IPS DF 19.7 (cell line): ENCODE results near the gene NINL.

ENCODE experiments used
- DNase-seq: peaks from one replicate; pipeline ENCODE4 v3.0.0-alpha.2; 2013; ENCODE audit warnings: low read depth, low spot score

Gene NINL

DNA sequence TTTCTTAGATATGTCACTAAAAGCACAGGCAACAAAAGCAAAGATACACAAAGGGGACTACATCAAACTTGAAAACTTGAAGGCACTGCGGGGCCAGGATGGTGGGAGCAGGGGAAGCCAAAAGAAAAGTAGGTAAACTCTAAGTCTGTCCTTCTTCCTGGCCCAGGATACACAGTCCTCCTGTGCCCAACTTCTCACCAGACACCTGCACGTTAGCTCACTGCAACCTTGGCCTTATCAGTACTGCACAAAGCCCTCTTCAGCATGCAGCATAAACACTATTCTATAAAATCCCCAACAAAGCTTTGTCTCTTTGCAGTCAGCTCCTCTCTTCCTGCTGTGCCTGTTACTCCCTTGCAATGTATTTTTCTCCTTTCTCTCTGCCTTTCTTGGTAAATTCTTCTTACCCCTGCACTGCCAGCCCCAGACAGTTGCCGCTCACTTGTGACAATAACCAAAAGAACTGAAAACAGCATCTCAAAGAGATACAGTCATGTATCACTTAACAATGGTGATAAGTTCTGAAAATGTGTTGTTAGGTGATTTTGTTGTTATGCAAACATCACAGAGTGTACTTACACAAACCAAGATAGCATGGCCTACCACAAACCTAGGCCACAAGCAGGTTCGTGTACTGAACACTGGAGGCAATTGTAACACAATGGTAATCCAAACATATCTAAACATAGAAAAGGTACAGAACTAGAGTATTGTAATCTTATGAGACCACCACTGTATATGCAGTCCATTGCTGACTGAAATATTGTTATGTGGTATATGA is 51.2 kb downstream of the NINL start:
- DNase-seq, result no peak

DNA sequence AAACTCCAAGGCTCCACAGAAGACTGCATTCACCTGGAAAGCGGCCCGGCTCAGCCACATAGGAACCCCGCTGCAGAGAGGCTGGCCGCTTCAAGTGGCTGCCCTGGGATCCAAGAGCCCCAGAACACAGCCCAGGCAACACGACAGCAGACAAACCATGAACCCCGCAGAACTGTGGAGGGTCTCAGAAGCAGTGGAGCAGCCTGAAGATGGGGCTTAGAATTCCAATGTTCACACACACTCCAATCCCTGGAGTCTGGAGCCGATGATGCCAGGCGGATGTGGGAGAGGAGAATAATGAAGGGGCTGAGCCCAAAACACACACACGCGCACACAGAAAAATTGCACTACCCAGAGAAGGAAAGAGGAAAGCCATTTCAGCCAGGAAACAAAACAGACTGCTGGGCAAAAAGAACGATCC is 52.4 kb downstream of the NINL start:
- DNase-seq, result no peak

DNA sequence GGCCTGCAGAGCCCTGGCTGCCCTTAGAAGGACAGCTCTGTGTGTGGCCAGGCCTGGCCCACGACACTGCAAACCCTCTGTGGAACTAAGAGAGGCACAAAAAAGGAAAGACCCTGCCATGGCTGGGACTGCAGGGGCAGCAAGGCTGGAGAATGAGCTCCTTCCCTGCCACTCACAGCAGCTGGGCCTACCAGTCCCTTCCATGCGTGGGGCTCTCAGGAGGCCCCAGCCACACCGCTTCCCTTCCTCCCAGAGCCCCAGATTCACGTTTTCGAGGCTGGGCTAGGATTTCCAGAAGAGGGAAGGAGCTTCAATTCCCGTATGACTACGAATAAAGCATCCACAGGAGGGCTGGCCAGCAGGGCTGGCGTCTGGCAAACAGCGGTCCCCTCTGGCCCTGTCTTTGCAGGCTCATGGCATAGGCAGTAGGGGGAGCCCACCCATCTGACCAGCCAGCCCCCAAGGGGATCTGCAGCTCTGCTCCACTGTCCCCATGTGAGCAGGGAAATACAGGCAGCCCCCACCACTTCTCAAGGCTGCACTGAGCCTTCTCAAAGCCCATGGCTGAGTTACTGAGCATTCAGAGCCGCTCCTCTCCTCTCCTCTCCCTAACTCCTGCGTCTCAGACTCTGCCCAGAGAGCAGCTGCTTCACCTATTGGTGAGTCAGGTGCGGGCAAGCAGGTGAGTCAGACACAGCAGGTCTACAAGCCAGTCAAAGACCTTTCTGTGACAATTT is 53.1 kb downstream of the NINL start:
- no peak for DNase-seq

DNA sequence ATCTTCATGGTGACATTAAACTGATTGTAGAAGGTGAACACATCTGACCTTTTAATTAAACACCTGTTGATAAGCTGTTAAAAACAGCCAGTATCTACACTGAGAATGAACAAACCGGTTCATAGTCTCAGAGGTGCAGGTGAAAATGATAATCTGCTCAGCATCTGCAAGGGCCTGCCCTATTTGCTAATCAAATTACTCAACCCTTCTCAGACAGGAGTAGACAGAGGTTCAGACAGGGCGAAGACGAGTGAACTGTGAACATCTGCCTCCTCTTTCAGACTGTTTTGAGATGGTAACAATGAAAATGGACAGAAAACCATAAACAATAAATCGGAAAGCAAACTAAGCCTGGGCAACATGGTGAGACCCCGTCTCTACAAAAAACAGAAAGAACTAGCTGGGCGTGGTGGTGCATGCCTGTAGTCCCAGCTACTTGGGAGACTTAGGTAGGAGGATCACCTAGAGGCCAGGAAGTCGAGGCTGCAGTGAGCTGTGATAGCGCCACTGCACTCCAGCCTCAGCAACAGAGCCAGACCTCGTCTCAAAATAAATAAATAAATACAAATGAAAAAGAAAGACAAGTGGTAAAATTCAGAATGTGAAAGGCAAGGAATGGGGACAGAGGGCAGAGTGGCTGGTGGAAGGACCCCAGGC is 55.9 kb downstream of the NINL start:
- no peak for DNase-seq

DNA sequence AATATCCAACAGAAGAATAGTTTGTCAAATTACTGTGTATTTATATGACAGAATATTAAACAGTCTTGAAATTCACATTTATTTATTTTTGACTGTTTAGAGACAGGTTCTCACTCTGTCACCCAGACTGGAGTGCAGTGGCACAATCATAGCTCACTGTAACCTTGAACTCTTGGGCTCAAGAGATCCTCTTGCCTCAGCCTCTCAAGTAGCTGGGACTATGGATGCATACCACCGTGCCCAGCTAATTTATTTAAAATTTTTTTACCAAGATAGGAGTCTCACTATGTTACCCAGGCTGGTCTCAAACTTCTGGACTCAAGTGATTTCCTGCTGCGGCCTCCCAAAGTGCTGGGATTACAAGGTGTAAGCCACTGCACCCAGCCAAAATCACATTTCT is 57.4 kb downstream of the NINL start:
- no peak for DNase-seq

DNA sequence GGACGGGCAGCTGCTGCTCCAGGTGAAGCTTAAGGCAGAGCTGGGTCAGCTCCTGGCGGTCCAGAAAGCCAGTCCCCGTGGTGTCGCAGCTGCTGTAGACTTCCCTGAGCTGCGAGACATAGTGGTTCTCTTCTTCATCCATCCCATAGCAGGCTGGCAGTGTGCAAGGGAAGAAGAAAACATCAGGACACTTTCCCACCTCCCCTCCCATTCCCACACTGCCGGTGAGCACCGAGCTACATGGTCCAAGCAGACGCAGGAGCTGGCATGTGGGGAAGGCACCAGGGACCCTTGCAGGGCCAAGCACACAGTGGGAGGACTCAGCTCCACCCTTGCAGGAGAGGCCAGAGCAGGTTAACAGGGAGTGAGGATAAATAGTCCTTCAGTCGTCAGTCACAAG is 58.9 kb downstream of the NINL start:
- no peak for DNase-seq

DNA sequence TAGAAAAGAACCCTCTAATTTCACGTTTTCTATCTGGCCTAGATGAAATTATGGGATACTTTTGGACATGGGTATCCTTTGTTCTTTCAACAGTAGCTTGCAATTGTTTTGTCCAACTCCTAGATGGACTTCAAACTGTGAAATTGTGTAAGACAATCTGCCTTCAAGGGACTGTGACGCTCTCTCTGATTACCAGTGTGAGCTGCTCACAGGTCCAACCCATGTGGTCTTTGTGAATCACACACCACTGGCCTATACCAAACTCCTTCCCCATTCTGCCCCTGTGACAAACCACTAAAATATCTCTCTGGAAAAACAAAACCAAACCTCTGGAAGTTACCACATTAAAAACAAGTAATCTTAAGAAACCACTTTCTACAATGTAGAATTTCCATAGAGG is 59.5 kb downstream of the NINL start:
- no peak for DNase-seq

DNA sequence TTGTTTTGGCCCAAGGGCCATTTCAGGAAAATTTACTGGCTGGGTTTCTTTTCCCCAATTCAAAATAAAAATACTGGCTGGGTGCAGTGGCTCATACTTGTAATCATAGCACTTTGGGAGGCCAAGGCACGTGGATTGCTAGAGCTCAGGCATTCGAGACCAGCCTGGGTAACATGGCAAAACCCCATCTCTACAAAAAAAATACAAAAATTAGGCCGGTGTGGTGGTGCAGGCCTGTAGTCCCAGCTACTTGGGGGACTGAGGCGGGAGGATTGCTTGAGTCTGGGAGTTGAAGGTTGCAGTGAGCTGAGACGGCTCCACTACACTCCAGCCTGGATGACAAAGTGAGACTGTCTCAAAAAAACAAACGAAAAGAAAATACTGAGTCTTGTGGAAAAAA is 60.0 kb downstream of the NINL start:
- no peak for DNase-seq

DNA sequence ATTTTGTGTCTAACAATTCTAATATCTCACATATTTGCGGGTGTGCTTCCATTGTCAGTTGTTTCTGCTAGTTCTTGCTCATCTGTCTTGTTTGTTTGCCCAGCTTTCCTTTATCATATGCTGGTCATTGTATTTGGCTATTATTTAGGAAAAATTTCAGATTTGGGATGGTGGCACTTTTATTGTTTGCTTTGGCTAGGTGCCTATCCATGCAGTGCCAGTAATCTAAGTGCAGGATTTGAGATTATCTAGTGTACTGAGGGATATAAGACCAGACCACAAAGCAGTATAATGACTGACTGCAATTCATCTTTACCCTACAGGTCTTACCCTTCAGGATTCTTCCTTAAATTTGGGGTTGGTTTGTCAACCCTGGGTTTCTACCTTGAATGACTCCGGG is 63.9 kb downstream of the NINL start:
- no peak for DNase-seq

DNA sequence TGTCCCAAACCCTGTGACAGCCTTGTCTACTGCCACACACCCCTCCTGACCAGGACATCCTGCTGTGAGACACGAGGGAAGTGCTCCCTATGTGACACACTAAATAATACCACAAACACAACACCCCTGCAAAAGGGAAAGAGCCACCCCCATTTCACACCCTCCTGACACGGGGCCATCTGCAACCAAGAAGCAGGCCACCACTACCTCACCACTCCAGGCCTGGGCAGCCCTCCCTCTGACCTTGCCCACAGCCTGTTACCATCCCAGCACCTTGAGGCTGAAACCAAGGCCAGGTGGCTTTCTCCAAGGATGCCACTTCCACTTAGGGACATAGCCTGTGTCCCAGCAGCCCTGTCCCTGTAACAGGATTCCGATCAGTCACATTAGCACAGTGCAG is 68.2 kb downstream of the NINL start:
- DNase-seq, result no peak

DNA sequence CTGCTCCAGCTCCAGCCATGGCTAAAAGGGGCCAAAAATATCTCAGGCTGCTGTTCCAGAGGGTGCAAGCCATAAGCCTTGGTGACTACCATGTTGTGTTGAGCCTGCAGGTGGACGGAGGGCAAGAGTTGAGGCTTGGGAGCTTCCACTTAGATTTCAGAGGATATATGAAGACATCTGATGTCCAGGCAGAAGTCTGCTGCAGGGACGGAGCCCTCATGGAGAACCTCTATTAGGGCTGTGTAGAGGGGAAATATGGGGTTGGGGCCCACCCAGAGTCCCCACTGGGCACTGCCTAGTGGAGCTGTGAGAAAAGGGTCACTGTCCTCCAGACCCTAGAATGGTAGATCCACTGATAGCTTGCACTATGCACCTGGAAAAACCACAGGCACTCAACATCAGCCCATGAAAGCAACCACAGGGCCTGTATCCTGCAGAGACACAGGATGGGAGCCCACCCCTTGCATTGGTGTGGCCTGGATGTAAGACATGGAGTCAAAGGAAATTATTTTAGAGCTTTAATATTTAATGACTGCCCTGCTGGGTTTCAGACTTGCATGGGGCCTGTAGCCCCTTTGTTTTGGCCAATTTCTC is 70.5 kb downstream of the NINL start:
- no peak for DNase-seq

DNA sequence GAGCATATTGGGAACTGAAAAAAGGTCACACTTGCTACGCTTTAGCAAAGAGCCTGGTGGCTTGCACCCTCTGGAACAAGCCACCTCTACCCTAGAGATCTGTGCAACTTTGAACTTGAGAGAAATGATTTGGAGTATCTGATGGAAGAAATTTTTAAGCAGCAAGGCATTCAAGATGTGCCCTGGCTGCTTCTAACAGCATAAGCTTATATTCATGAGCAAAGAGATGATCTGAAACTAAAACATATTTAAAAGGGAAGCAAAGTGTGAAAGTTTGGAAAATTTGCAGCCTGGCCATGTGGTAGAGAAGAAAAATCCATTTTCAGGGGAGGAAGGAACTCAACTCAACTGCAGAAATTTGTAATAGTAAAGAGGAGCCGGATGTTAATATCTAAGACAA is 71.1 kb downstream of the NINL start:
- DNase-seq, result no peak

DNA sequence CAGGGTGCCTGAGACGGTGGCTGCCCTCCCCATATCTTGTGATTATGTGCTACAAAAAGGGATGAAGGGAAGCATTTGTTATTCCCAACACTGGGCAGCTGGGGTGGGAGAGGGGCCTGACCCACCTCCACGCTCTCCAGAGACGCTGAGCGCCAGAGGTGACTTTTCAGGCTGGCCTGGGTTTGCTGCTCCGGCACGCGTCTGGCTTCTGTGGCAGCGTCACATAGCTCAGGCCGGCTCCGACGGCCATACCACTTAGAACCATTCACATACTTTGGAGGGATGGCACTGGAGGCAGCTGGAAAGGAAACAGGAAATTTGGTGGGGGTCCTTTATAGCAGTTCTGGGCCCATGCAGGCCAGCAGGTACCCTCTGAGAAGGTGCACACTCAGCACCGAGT is 72.6 kb downstream of the NINL start:
- no peak for DNase-seq

DNA sequence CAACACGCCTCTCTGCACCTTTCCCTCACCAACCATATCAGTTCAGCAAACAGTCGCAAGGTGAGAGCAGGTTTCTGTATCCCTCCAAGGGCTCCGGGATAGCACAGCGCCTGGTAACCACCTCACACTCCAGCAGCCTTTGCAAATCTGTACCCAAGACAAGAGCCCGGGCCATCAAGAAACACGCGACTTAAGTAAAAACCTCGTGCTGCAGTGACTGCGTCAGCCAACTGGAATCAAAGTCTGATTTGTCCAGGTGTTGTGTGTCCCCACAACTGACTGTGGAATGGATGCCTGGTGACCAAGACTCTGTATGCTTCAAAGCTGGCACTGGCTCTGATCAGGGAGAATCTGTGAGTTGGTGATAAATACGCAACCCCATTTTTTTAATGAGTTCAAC is 74.1 kb downstream of the NINL start:
- DNase-seq, result no peak

DNA sequence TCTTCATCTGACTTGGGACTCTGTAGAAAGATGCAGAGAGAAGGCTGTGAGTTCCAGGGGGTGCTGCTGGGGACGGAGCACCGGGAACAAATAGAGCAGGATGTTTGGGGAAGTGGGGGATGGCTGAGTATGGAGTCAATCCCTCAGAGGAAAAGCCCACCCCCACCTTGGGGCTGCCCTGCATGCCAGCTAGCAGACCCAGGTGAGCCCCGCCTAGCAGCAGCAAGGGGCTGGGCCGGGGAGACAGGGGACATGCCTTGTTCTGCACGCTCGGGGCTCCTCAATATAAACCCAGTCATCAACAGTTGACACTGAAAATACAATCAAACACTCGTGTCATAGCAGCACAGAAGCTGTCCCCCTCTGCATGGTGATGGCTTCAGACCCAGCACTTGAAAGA is 74.6 kb downstream of the NINL start:
- DNase-seq, result no peak

DNA sequence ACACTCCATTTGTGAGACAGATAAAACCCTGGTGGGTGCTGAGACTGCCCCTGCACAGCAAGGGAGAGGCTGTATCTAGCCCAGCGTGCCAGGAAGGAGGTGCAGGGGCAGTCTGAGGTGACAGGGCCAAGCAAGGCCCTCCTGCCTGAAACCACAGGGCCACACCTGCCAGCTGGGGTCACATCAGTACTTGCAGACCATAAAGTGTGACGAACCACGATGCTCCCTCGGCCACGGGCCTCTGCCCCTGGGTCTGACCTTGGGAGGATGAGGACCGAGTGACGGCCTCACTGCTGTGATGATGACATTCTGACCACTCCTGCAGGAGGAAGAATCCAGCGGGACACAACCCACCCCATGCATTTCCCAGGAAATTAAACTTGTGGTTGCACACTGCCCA is 75.1 kb downstream of the NINL start:
- no peak for DNase-seq

DNA sequence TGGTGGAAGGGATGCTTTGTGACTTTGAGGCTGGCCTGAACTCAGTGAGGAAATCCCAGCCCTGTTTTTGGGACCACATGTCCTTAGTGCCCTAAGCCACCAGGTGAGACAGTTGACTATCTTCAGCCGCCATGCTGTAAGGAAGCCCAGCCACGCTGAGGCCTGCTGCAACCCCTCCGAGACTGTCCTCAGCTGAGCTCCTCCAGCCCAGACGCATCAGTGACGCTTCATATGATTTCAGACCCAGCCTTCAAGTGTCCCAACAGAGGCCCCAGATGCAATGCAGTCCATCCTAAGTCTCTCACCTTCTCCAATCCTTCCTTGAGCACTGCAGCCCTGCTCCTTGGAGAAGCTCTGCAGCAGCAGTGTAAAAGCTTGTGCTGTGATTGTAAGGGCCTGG is 76.2 kb downstream of the NINL start:
- no peak for DNase-seq

DNA sequence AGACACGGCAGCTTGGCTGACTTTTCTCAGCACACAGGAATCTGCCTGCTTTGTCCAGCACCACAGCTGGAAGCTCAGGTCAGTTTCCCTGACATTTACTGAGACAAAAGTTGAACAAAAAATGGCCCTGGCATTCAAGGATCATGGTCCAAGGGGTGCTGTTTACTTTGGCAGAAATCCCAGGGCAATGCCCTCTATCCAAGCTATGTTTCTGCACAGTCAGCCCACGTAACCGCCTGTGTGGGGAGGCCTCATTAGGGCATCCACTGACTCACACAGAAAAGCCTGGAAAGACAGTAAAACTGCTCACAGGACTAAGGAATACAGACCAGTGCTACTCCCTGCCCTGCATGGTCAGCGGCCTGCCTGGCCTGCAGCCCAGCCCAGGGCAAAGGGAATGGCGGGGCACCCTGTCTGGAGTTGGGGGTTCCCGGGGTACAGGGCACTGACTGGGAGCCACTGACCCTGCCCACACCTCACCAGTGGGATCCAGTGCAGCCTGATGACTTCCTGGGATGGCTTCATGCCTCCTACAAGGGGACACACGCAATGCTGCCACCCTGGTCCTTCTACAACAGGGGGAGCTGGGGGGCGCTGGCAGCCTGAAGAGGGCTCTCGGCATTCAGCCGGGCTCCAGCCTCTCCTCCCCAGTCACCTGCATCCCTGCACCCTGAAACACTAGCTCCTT is 77.1 kb downstream of the NINL start:
- no peak for DNase-seq

DNA sequence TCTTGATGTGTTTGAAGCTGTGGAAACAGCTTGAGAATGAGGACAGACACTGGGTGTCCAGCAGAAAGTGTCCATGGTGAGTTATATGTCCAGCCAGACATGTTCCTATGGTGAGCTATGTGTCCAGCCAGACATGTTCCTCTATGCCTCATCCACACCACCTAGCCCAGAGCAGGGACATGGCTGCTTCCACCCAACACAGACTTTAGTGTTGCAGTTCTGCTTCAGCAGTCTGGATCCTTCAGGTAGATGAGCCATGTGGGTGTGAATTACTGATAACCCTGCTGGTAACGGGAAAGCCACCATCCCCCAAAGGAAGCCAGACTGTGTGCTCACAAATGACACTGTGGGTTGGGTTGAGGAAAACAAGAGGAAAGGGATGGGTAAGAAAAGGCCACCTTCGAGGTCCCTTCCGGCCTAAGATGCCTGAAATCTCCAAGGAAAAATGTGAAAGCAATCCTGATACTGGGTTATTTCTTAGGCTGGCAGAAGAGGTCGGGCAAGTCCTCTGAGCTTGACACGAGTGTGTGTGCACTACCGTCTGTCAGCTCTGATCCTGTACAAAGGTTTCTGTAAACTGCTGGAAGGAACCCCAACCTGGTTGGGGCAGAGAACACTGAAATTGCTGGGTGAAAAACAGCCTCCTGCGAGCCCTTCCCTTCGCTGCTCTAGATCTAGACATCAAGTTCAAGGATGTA is 77.8 kb downstream of the NINL start:
- DNase-seq, result no peak

DNA sequence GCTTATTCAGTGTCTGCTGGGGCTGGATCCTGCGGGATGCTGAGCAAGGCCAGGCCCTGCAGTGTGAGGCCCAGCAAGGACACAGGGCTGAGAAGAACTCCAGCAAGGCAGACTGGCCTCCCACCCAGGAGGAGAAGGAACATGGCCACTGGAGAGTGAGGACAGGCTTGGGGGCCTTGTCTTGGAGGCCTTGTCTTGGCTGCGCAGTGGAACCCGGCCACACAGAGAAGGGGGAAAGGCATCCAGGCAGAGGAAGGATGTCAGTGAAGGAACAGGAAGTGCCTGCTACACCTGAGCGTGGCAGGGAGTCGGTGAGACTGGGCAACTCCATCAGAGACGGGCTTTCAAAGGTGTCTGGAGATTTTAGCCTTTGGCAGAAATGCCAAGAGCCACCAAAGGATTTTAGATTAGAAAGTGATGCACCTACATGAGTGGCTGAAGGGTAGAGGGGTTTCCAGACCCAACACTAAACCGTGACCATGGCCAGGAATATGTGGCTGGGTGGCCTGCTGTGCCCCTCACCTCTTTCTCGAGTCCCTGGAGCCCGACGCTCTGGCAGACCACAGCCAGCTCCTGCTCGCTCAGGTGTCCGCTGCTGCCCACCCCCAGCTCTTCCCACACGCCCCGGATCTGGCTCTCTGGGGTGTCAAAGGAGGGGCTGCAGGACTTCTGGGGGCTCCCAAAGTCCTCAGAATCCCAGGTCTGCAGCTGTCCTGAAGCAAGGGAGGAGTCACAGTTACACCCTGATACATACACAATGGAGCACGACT is 80.8 kb downstream of the NINL start:
- no peak for DNase-seq

DNA sequence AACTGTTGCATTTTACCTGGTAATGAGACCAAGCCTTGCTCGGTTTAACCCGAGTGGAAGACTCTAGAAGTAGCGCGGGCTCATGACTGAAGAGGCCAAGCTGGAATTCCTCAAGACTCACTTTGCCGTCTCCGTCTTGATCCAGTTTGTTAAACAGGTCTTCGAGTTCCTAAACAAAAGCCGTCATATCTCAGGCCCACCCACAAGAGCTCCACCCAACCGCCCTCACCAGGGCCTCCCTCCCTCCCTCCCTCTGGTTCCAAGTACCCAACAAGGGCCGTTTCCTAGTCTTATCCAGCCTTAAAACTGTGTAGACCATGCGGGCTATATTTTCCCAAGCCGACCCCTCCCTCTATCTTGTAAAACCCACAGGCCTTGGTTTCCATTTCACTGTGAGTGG is 81.4 kb downstream of the NINL start:
- no peak for DNase-seq
